Heart right ventricle (tissue), 16 donors: ENCODE data around the gene ZDHHC22. TPM values are rescaled to one million over a fixed set of nuclear protein-coding genes. Genes with fewer than 3 reads are reported as not detected.

ENCODE experiments used
- ATAC-seq, 8 donors: fragments of 200-7000 bp; cut with Tn5 transposase; one replicate each; pipeline ENCODE4 v1.9.1; 2020; ENCODE audit warnings: mild to moderate bottlenecking in 8 of 8, moderate library complexity in 8 of 8, moderate number of reproducible peaks in 1 of 8
- DNase-seq, 2 donors: peaks; one replicate each; pipeline ENCODE4 v3.0.0-alpha.2; 2020
- H3K27ac ChIP-seq, 10 donors: fragments of 200-600 bp; sonication (generic) in 2 of 10; one replicate each; pipeline versions ENCODE4 v1.5.0 to v1.8.0; 2020 to 2022; ENCODE audit warnings: mild to moderate bottlenecking in 3 of 10
- H3K27me3 ChIP-seq, 7 donors: fragments of 200-600 bp; one replicate each; pipeline ENCODE4 v1.8.0; 2021 to 2022; ENCODE audit warnings: mild to moderate bottlenecking in 2 of 7
- H3K36me3 ChIP-seq, 9 donors: fragments of 200-600 bp; sonication (generic) in 1 of 9; one replicate each; pipeline versions ENCODE4 v1.5.0 to v1.8.0; 2020 to 2022; ENCODE audit warnings: mild to moderate bottlenecking in 2 of 9
- H3K4me1 ChIP-seq, 9 donors: fragments of 200-600 bp; sonication (generic) in 1 of 9; one replicate each; pipeline versions ENCODE4 v1.5.0 to v1.8.0; 2020 to 2022; ENCODE audit warnings: mild to moderate bottlenecking in 4 of 9
- H3K4me3 ChIP-seq, 10 donors: fragments of 200-600 bp; sonication (generic) in 2 of 10; one replicate each; pipeline versions ENCODE4 v1.5.0 to v1.8.0; 2020 to 2022; ENCODE audit warnings: mild to moderate bottlenecking in 7 of 10, moderate library complexity in 2 of 10
- H3K9me3 ChIP-seq, 11 donors: fragments of 200-600 bp in 10 of 11; sonication (generic) in 2 of 11; one replicate each; pipeline versions ENCODE4 v1.5.0 to v1.8.0; 2013 to 2022; ENCODE audit warnings: mild to moderate bottlenecking in 2 of 11, control low read depth in 1 of 11, moderate library complexity in 1 of 11
- WGBS, 2 donors: extraction: QIAGEN DNeasy Blood & Tissue Kit; methylation state at CpG; one replicate each; pipeline ENCODE4 v1.1.7; 2013; ENCODE audit warnings: inconsistent platforms in 1 of 2; 5-methylcytosine and 5-hydroxymethylcytosine counted together
- intact Hi-C, 10 donors: fragments of 100-400 bp; cut with DNase I; formaldehyde crosslinking; loops; one replicate each; pipeline versions ENCODE4 v1.11.1 to v1.14.2; 2022
- polyA plus RNA-seq, 2 donors: library from polyadenylated mRNA; stranded (reverse); fragments of 200-250 nt; gene quantifications; one replicate each; pipeline ENCODE4 v1.2.3, GENCODE V29; 2013
- total RNA-seq, 10 donors: library from RNA; stranded (reverse); fragmentation: NEBNext Ultra II Directional in 3 of 10; extraction: Animal tissue kit (Norgen Biotek cat#: 25700) in 3 of 10; gene quantifications; one replicate each; pipeline versions ENCODE4 v1.2.1 to v1.2.4, GENCODE V29; 2021 to 2023
- TF ChIP-seq, protein P1 (sequence below), 9 donors: fragments of 200-600 bp; sonication (generic) in 2 of 9; IDR thresholded peaks; one replicate each; pipeline versions ENCODE4 v1.5.0 to v1.8.0; 2021 to 2022; ENCODE audit warnings: antibody characterized with exemption in 9 of 9, mild to moderate bottlenecking in 5 of 9, moderate library complexity in 1 of 9
- donor health status: Arrhythmogenic right ventricular cardiomyopathy.
- donor health status: ischemic (EF 13 %, LVEDD 7.1; RV severe dilation, severe dysfunction).
- donor health status: healthy with polysubstance abuse.
- donor health status: DM: no; HTN: yes; CAD: no.
- donor health status: DM: no; HTN: no; CAD: no.
- donor health status: ischemic (EF 25% LVEDD 6.9; RV normal size, moderate dysfunction).
- donor health status: ischemic (EF 25% LVEDD 5.7; RV mildly dilated, moderate dysfunction).
- donor health status: healthy.
- donor health status: DM: yes; HTN: yes; CAD: no.
- donor health status: Ischemic cardiomyopathy.
- donor health status: ischemic (EF 35%, LVEDD 5.7; RV mildly dilated, moderate dysfunction).
- donor health status: nonischemic (EF 11% LVEDD 7.7; RV severe dilation, severe dysfunction).
- donor health status: DM: yes; HTN: yes; CAD: no.
- donor health status: PGD.
- donor health status: ischemic (EF 29% LVEDD 5.4; RV normal size, mild dysfunction).
- donor health status: nonischemic (EF 23%, LVEDD 6.1; RV moderate dilation, normal function).

The ZDHHC22 gene
- total and polyA plus RNA-seq, 12 donors, result 0.09 TPM; not detected in 11

DNA sequence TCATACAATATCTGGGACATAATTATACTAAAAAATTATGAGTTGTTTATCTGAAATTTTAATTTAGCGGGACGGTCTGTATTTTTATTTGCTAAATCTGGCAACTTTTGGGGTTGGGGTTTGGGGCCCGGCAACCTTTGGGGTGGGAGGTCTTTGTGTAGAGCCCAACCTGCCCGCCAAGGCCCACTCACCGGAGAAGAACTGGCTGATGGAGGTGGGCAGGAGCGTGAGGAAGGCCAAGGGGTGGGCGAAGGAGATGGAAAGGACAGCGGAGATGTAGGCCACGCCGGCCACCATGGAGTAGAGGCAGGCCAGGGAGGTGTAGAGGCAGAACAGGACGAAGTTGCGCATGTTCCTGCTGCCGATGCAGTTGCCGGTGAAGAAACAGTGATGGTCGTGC lies 2.6 kb downstream of the ZDHHC22 start:
- DNase-seq (no peak), ATAC-seq (no peak)
- Histone ChIP-seq H3K9me3 (no peaks in the 10 kb centered on the region), H3K27ac (no peak overlapping the region), H3K4me1 (peaks cover 7 to 29% (median 26%) of the 10 kb centered on the region in 9 donors), H3K36me3 (no peaks in the 10 kb centered on the region), H3K27me3 (peaks cover 25 to 100% (median 92%) of the 10 kb centered on the region in 7 donors), H3K4me3 (no peak overlapping the region)
- 78 to 80% methylated on average over 15 of the region's 15 CpGs for WGBS, 2 donors
- TF ChIP-seq, protein P1, sequence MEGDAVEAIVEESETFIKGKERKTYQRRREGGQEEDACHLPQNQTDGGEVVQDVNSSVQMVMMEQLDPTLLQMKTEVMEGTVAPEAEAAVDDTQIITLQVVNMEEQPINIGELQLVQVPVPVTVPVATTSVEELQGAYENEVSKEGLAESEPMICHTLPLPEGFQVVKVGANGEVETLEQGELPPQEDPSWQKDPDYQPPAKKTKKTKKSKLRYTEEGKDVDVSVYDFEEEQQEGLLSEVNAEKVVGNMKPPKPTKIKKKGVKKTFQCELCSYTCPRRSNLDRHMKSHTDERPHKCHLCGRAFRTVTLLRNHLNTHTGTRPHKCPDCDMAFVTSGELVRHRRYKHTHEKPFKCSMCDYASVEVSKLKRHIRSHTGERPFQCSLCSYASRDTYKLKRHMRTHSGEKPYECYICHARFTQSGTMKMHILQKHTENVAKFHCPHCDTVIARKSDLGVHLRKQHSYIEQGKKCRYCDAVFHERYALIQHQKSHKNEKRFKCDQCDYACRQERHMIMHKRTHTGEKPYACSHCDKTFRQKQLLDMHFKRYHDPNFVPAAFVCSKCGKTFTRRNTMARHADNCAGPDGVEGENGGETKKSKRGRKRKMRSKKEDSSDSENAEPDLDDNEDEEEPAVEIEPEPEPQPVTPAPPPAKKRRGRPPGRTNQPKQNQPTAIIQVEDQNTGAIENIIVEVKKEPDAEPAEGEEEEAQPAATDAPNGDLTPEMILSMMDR (IDR thresholded peaks at IDR 0.05), result no peak
- intact Hi-C loops, result no loop called here

DNA sequence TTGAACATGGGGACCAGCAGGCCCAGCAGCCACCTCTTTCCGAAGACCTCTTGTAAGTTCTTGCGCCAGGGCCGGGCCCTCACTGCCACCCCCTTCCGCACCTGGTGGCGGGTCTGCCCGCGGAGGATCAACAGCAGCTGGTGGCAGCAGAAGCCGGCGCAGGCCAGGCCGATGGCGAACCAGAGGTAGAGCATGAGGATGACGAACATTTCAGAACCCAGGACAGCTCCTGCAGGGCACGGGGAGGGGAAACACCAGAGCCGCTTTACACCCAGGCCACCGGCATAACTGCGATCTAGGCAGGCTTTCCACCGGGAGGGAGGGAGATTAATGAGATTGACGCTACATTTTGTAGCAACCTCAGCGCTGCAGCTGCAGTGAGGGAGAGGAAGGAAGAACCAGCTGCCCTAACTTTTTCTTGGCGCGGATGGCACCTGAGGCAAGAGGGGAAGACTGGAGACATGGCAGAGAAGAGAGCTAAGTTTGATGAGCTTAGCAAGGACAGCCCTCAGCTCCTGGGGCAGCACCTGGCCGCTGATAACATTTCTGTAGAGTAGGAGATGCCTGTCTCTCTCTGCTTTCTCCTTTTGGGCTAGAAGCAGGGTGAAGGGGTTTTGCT lies 7.8 kb downstream of the ZDHHC22 start:
- no peaks in the 10 kb centered on the region for H3K9me3 ChIP-seq
- no peak overlapping the region for H3K4me3 ChIP-seq
- TF ChIP-seq, protein P1 (IDR thresholded peaks at IDR 0.05), result no peak
- H3K27me3 ChIP-seq, result peaks cover 6 to 82% (median 60%) of the 10 kb centered on the region in 7 donors
- intact Hi-C loops, result no loop called here
- no peaks in the 10 kb centered on the region for H3K36me3 ChIP-seq
- 9 to 13% methylated on average over 22 of the region's 22 CpGs for WGBS, 2 donors
- no peak overlapping the region for H3K27ac ChIP-seq
- ATAC-seq, result peak; percentile 63 to 86 (median 82)
- DNase-seq, result peak; percentile 34 to 65
- peaks cover 0 to 5% (median 0%) of the 10 kb centered on the region in 9 donors for H3K4me1 ChIP-seq

DNA sequence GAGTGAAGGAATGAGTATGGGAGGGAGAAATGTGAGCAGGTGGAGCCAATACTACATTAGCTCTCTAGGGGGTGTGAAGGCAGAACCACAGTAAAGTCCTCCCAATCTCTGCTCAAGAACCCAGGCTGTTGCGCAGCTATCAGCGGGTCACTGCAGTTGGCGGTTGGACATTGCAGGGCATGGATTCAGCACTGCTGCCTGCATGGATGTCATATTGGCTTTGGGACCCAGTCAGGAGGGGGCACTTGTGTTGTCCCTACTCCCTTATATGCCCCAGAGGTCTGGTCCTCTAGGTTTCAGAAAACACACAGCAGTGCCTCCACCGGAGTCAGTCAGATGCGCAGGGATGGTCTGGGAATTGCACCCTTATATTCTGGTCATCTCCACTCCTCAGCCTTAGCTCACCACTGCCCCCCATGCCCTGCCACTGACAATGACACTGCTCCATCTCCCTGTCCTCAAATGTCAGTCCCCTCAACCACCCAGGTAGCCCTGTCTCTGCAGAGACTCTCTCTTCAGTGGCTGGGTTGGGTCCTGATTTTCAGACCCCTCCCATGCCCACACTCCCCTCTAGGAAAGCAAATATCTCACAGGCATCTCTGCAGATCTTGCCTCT lies 9.6 kb downstream of the ZDHHC22 start:
- H3K27ac ChIP-seq, result no peak overlapping the region
- intact Hi-C loops, result no loop called here
- no peak for DNase-seq
- no peak overlapping the region for H3K4me3 ChIP-seq
- no peaks in the 10 kb centered on the region for H3K36me3 ChIP-seq
- H3K9me3 ChIP-seq, result no peaks in the 10 kb centered on the region
- peaks cover 0 to 5% (median 0%) of the 10 kb centered on the region in 9 donors for H3K4me1 ChIP-seq
- WGBS, 2 donors, result 88 to 93% methylated on average over 5 of the region's 5 CpGs
- no peak for ATAC-seq
- TF ChIP-seq, protein P1 (IDR thresholded peaks at IDR 0.05), result no peak
- peaks cover 0 to 64% (median 41%) of the 10 kb centered on the region in 7 donors for H3K27me3 ChIP-seq

DNA sequence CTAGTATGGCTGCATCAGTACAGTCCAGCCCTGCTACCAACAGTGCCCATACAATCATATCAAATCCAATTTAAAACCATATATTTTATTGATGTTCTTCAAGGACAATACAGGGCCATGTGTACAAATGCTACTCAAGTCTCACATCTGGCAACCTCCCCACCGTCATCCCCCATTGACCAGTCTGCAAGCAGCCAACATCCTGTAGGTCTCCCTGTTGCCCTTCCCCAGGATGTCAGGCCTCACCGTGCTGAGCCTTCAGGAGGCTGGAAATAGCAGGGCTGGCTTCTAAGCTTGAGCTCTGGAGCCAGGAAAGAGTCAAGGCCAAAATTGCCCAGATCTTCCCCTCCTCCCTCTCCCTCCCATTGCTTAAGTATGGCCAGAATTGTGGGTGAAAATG lies 10.4 kb downstream of the ZDHHC22 start:
- Histone ChIP-seq H3K4me1 (peaks cover 0 to 5% (median 0%) of the 10 kb centered on the region in 9 donors), H3K27me3 (peaks cover 0 to 56% (median 33%) of the 10 kb centered on the region in 7 donors), H3K36me3 (no peaks in the 10 kb centered on the region), H3K4me3 (no peak overlapping the region), H3K27ac (no peak overlapping the region), H3K9me3 (no peaks in the 10 kb centered on the region)
- WGBS, 2 donors, result 55 to 56% methylated on average over 2 of the region's 2 CpGs
- ATAC-seq (no peak), DNase-seq (no peak)
- TF ChIP-seq, protein P1 (IDR thresholded peaks at IDR 0.05), result no peak
- intact Hi-C loops, result no loop called here
